GOT3 (cell line): Measurements from ENCODE around the gene LHFPL4.

ENCODE experiments used
- DNase-seq: peaks from one replicate; lab custom pipeline; 2025; ENCODE audit warnings: mixed read lengths; lab: John Stamatoyannopoulos, UW

The LHFPL4 gene

DNA sequence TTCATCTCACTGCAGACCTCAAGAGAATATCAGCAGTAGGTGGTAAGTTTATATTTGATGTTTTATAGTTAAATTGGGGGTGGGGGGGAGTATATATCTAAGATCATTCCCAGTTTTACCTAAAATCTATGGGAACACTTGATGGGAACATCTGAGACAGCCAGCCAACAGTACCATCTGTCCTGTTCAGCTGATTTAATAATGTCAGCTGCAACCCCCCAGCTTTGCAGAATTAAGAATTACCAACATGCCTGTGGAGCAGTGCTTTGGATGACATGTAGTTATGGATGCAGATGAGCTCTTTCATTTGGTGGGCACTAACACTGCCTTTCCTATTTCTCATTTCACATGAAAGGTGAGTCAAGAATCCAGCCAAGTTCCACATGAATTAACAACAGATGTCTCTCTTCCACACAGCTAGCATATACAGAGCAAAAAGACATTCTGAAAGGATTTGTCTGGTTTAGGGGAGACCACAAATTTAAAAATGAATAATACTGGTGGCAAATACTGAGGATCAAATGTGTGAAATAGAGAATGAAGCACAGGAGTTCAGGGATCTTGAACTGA lies 80.0 kb downstream of the LHFPL4 start:
- DNase-seq: no peak

DNA sequence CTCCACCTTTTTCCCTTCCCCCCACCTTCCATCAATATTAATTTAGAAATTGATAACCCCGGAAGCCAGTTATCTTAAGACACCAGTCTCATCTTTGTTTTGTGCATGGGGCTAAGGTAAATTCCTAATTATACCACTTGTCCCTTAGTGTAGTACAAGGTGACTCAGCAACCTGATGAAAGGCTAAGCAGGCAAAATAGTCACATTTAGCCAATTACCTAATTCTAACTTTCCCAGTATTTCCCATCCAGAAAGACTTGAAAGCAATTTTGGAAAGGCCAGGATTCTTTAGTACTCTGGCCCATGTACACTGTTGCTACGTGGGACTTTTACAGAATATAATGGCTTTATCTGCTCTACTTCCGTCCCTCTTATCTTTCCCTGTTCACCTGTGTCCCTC lies 83.6 kb downstream of the LHFPL4 start:
- DNase-seq: no peak

DNA sequence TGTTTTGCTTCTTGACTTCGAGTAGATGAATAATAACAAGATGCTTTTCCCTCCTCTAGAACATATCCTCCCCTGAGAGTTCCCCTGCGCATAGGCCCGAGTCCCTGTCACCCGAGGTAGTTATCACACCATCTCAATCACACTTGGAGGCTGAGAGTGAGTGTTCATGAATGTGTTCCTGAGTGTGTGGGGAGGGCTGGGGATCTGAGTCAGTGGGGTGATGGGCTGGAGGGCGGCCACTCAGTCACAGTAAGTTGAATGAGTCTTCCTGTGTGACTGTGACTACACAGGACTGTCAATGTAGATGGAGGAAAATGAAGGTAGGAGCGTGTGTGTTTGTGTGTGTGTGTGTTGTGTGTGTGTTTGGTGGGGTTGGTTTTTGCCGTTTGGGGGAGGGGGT lies 85.2 kb downstream of the LHFPL4 start:
- no peak for DNase-seq

DNA sequence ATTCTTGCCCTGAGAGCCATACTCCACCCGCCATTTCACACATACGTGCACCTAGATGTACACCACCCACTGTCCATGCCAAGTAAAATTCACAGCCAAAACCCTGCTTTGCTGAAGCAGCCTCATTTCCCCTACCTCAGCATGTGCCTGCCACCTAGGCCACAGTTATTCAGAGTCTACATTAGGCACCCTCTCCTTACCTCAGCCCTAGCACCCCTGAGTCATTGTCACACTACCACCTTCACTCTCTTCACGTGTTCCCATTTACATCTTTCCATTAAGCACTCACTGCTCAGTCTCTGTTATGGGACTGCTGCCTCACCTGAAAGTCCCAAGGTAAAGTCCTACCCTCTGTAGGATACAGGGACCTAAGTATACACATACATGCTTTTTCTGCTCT lies 86.2 kb downstream of the LHFPL4 start:
- DNase-seq: no peak

DNA sequence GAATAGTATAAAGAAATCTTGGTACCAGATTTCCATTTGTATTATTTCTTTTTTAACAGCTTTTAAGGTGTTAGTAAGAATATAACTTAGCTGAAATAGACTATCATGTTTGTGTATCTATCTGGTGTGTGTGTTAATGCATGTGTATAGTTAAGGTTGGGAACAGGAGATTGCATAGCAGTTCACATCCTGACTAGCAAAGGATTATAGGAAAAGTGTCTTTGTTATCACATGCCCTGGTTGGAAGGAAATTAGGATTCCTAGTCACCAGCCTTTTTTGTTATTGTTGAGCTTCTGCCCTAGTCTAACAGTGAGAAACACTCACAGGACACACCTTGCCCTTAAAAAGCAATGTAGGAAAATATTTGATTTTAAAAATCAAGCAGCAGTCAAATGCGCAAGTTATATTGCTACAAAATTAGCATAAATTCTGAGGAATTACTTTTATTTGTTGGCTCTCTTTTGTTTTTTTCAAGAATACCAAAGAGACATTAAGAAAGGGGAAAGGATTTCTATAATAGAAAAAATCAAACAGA lies 98.0 kb downstream of the LHFPL4 start:
- no peak for DNase-seq

- DNase-seq: no peak
These were observed 101.2 kb downstream of the LHFPL4 start for GRCh38 chr3:9452417-9452816.

DNA sequence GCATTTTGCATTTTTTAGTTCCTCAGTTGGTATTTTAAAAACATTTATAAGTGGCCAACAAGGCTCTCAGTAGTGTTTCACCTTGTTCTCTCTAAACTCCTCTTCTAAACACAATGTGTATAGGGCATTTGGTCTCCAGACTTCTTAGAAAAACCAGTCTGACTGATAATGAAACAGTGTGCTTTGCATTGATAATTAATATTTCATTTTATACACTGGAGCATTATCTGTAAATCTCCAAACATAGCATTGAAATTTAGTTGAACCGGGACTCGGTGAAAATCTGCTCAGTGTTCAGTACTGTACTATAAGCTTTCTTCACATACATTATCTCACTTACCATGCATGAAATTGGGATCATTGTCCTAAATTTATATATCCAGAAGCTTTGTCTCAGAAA lies 102.6 kb downstream of the LHFPL4 start:
- DNase-seq: no peak

GRCh38 chr3:9450126-9450525 lies 103.5 kb downstream of the LHFPL4 start:
- DNase-seq: no peak

GRCh38 chr3:9448643-9449042 lies 105.0 kb downstream of the LHFPL4 start:
- no peak for DNase-seq
